H54 (cell line): ENCODE results near the gene CGREF1.

Experiments used
- DNase-seq: peaks from one replicate; pipeline ENCODE4 v3.0.0; 2011; ENCODE audit warnings: low spot score, mixed read lengths; ENCODE audit not compliant: insufficient read length
- FAIRE-seq: peaks from 3 replicates; lab custom pipeline; 2011; peaks lifted over from hg19 to GRCh38; lab: Jason Lieb, UNC
- POLR2A ChIP-seq: IDR thresholded peaks from 2 replicates; pipeline ENCODE4 v1.6.1; 2011; ENCODE audit warnings: low read depth, mild to moderate bottlenecking, low read length

Gene CGREF1

DNA sequence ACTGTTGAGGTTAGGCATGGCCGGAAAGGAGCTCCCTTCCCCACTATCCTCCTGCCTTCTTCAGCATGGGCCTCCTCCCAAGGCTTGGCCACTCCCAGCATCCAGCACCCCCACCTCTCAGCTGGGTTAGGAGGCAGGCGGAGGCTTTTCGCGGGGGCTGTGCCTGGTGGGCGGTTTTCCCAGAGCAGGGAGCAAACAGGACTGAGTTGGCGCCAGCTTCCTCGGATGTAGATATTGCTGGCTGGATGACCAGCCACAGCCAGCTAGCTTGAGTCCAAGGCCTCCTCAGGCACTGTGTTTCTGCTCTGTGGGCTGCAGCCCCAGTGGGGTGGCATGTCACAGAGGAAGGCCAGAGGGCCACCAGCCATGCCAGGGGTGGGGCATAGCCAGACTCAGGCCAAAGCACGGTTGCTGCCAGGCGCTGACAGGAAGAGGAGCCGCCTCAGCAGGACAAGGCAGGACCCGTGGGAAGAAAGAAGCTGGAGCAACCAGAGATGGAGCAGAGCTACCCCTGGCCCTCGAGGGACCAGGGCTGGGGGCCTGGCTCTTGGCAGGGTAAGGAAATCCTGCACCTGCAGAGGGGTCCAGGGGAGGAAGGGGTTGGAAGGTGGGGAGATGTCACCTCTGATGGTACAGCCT, 30.0 kb upstream of the CGREF1 start, which contains the start of gene TCF23:
Gene TCF23 (plus strand): TSS at position 204 of the 639 bp plus-strand sequence. CDS start 130 bp downstream, at position 334.
- no peak for TF ChIP-seq POLR2A
- DNase-seq = no peak
- no peak for FAIRE-seq

DNA sequence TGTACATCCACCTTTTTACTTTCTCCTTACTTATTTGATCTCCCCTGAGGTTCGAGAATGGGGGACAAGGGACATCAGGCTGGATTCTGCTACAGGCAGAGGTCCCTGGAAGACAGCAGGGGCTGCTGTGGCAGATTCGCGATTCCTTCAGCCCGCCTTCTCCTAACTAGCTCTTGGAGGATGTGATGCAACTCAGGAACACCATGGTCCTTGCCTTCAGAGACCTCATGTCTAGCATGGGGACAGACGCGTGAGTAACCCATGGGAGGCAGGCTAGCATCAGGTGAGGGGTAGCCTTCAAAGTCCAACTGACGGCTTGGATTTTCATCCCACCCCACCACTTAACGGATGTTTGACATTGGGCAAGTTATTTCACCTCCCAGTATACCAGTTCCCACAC, 29.0 kb upstream of the CGREF1 start:
- FAIRE-seq (no peak), DNase-seq (no peak)
- no peak for TF ChIP-seq POLR2A

GRCh38 chr2:27145682-27146081, 26.8 kb upstream of the CGREF1 start:
- TF ChIP-seq POLR2A = no peak
- DNase-seq (no peak), FAIRE-seq (no peak)

DNA sequence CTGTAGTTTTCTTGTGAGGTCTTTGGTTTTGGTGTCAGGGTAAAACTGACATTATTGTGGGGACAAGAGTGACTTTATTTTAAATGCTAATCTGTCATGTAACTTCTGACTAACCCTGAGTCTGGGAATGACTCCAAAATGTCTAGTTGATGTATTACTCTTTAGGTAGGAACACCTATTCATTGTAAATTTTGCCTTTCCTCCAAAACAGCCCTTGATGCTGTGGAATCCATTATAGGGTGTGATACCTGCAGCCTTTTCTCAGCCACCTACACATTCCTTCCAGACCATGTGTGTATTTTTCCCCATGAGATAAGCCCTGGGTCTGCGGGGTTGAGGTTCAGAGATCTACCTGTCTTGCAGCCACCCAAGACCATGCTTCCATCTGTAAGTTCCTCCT, 24.4 kb upstream of the CGREF1 start:
- DNase-seq (no peak), FAIRE-seq (no peak)
- TF ChIP-seq POLR2A = no peak

GRCh38 chr2:27139310-27139709, 20.4 kb upstream of the CGREF1 start, which contains the start of gene PRR30:
Gene PRR30, minus strand, starts transcription at chr2:27139410. Its CDS starts 1,081 bp downstream, at chr2:27138329.
- DNase-seq (no peak), FAIRE-seq (no peak)
- no peak for TF ChIP-seq POLR2A

DNA sequence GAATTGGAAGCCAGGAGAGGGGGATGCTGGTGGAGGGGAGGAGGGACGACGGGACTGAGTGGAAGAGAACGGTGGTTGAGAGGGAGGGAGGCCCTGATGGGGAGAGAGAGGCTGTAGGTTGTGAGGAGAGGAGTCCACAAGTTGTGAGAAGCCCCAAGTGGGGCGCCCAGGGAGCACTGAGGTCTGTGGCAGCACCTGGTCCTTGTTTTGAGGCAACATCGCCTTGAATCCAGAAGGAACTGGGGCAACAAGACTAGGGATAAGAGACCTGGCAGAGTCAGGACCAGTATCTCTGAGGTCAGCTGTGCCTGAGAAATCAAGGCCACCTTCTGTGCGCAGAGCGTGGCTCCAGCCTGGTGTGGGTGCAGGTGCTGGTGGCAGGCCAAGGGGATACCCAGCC, 19.2 kb upstream of the CGREF1 start:
- no peak for FAIRE-seq
- no peak for DNase-seq
- no peak for TF ChIP-seq POLR2A

- FAIRE-seq = no peak
Observed at GRCh38 chr2:27137322-27137935, 18.5 kb upstream of the CGREF1 start.

GRCh38 chr2:27136751-27137150, 17.8 kb upstream of the CGREF1 start:
- FAIRE-seq (no peak), DNase-seq (no peak)

More at GRCh38 chr2:27137322-27137935, 18.5 kb upstream of the CGREF1 start:
- no peak for DNase-seq
- TF ChIP-seq POLR2A = no peak

GRCh38 chr2:27135478-27135955, 16.6 kb upstream of the CGREF1 start:
- no peak for FAIRE-seq
- no peak for TF ChIP-seq POLR2A
- no peak for DNase-seq

More at GRCh38 chr2:27136751-27137150, 17.8 kb upstream of the CGREF1 start:
- TF ChIP-seq POLR2A = no peak

DNA sequence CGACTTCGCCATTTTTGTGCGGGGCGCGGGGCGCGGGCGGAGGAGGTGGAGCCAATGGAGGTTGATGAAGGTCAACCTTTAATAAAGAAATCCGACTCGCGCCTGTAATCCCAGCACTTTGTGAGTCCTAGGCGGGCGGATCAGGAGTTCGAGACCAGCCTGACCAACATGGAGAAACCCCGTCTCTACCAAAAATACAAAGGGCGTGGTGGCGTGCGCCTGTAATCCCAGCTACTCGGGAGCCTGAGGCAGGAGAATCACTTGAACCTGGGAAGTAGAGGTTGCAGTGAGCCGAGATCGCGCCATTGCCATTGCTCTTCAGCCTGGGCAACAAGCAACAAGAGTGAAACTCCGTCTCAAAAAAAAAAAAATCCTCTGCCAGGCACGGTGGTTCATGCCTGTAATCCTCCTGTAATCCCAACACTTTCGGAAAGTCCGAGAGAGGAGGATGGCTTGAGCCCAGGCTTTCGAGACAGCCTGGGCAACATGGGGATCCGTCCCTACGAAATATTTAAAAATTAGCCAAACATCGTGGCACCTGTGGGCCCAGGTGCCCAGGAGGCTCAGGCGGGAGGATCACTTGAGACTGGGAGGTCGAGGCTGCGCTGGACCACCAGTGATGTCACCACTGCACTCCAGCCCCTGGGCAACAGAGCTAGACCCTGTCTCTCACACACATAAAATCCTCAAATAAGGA, 16.0 kb upstream of the CGREF1 start:
- FAIRE-seq (no peak), DNase-seq (no peak)
- no peak for TF ChIP-seq POLR2A

DNA sequence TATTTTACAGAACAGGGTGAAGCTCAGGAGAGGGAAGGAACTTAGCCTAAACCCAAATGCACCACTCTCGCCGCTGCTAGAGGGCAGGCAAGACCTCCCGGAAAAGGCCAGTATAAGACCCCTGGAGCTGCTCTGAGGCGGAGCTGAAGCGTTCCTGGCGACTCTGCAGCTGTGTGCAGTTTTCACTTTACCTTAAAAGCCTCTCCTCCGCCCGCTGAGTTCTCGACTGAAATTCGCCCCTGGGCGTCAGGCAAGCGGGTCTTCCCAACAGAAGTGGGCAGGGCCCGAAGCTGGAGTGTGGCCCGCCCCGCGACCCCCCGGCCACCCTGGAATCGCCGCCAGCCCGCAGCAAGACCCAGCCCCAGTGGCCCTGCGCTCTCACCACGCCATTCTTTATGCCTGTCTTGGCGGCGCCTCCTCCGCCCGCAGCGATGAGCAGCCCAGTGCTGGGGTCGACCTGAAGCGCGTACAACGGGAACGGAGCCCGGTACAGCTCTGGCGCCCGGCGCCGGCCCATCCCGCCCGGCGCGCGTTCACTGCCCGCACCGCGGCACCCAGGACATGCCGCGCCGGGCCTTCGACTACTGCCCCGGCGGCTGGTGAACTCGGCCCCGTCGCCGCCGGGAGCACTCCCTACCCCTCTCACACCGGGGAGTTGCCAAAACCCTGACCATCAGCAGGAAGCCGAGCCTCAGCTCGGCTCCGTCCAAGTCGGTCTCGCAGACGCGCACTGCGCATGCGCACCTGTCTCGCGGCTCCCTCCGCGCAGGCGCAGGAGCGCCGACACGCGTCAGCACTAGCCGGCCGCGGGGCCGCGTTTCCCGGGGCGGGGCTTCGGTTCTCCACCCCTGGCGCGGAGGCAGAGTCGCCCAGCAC, 15.2 kb upstream of the CGREF1 start, which contains the start of gene PREB:
Gene PREB (minus strand): TSS at position 732 of the 876 bp plus-strand sequence. CDS start 215 bp downstream, at position 517.
- TF ChIP-seq POLR2A = peak; percentile 95
- FAIRE-seq (no peak), DNase-seq (peak; percentile 99)

GRCh38 chr2:27133195-27133875, 14.4 kb upstream of the CGREF1 start:
- FAIRE-seq = no peak
- no peak for DNase-seq
- no peak for TF ChIP-seq POLR2A
